ENCODE data around the gene PIK3R4.

PIK3R4 gene

GRCh38 chr3:130732501-130732900 is 14.1 kb downstream of the PIK3R4 start:
- Histone ChIP-seq H3K27ac (no peak overlapping the region), H3K4me3 (no peak overlapping the region)
- TF ChIP-seq CTCF (IDR thresholded peaks at IDR 0.05), result no peak
- DNase-seq (ENCODE audit: low spot score), result no peak

GRCh38 chr3:130731817-130732216 is 14.8 kb downstream of the PIK3R4 start:
- DNase-seq (ENCODE audit: low spot score), result no peak
- no peak for TF ChIP-seq CTCF (IDR thresholded peaks at IDR 0.05)
- Histone ChIP-seq H3K27ac (no peak overlapping the region), H3K4me3 (no peak overlapping the region)

GRCh38 chr3:130729154-130729553 is 17.5 kb downstream of the PIK3R4 start:
- no peak for TF ChIP-seq CTCF (IDR thresholded peaks at IDR 0.05)
- peak overlapping the region; percentile 20 to 43 for H3K27ac ChIP-seq
- DNase-seq (ENCODE audit: low spot score), result no peak

GRCh38 chr3:130728037-130728436 is 18.6 kb downstream of the PIK3R4 start:
- Histone ChIP-seq H3K4me3 (no peak overlapping the region), H3K27ac (peak overlapping the region; percentile 43 to 62)
- DNase-seq (ENCODE audit: low spot score), result no peak
- TF ChIP-seq CTCF (IDR thresholded peaks at IDR 0.05), result no peak

More at GRCh38 chr3:130729154-130729553, 17.5 kb downstream of the PIK3R4 start:
- H3K4me3 ChIP-seq, result no peak overlapping the region

GRCh38 chr3:130725746-130726145 is 20.9 kb downstream of the PIK3R4 start:
- DNase-seq (ENCODE audit: low spot score), result no peak
- Histone ChIP-seq H3K27ac (no peak overlapping the region), H3K4me3 (no peak overlapping the region)
- no peak for TF ChIP-seq CTCF (IDR thresholded peaks at IDR 0.05)

- no peak overlapping the region for H3K4me3 ChIP-seq
- H3K27ac ChIP-seq, result no peak overlapping the region
- no peak for DNase-seq (ENCODE audit: low spot score)
- TF ChIP-seq CTCF (IDR thresholded peaks at IDR 0.05), result no peak
These were observed 31.0 kb downstream of the PIK3R4 start for GRCh38 chr3:130715616-130716015.

- no peak overlapping the region for H3K27ac ChIP-seq
These were observed 33.8 kb downstream of the PIK3R4 start for GRCh38 chr3:130712718-130713423.

More at GRCh38 chr3:130712718-130713423, 33.8 kb downstream of the PIK3R4 start:
- DNase-seq (ENCODE audit: low spot score), result no peak
- H3K4me3 ChIP-seq, result no peak overlapping the region
- TF ChIP-seq CTCF (IDR thresholded peaks at IDR 0.05), result no peak

Measured in coronary artery (tissue), 2 donors.